DMS 273 treated with DMSO at 0.1 percent for 48 hours (cell line): Measurements from ENCODE around the gene KCTD18.

Experiments used
- DNase-seq: peaks from one replicate; lab custom pipeline; 2025; lab: John Stamatoyannopoulos, UW

KCTD18 gene

DNA sequence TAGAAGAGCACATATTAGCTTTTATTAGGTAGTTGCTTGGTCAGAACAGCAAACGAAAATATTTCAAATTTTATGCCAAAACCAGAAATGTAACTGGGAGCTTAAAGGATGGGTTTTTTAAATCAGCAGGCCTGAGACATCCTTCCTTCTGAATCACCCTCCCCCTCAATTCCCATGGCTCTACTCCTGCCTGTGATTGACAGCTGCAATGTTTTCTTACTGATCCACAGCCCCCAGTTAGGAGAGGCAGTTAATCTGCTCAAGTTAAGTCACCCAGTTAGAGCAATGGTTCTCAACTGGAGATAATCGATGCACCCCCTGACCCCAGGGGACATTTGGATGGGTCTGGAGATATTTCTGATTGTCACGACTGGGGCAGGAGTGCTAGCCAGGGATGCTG is 24.9 kb downstream of the KCTD18 start:
- DNase-seq, result no peak

DNA sequence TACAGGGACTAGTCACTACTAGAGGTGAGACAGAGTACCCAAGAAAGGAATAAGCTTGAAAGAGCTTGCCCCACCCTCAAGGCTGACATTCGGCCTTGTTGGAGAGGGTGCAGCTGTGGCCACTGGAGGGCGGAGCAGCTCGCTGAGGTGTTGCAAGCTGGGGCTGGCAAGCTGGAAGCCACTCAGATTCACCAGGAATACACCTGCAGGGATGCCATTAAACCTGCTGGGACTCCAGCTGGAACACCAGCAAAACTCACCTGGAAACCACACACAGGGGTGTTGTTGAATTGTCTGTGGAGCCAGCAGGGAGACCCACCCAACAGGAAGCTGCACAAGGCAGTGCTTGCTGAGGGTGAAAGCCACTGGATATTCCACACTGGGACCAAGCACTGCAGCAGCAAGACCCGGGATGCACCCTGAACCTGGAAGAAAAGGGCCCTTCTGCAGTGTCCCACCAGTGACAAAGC is 26.1 kb downstream of the KCTD18 start:
- no peak for DNase-seq

DNA sequence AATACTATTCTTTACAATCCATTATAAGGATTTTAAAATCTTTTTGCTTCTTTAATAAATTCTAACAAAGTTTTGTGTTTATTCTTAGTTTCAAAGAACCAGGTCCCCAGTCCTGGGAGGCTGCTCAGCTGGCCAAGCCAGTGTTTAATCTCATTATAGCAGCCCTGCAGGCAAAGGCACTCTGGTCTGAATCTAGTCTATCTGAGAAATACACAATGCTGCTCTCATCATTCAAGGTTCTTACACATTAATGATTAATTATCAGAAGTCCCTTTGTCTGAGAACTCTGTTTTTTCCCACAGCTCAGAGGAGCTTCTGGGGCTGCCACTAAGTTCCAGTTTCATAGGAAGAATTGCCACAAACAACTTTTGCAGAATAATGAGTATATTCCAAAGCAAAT is 27.7 kb downstream of the KCTD18 start:
- no peak for DNase-seq

DNA sequence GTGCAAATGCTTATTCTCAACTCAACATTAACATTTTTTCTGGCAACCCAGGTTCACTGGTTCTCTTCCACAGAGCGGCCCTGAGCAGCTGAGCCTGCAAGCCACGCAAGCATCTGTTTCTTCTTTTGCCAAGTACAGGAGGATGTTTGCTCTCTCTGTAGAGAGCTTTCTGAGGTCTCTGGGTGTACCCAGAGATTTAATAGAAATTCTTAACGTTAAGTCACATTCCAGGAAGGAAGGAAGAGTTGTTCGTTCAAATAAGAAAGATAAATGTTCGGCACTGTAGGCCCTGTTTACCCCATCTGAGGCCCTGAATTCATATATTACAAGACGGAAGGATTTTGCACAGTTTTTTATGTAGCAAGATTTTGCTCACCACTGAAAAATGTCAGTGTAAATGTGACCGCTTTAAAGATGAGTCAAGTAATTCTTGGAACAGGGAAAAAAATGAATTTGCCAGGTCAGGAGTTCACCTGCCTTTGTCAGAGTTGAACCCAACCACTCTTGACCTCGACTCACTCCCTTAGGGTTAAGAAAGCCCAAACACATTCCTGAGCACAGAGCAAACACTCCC is 30.1 kb downstream of the KCTD18 start:
- no peak for DNase-seq

DNA sequence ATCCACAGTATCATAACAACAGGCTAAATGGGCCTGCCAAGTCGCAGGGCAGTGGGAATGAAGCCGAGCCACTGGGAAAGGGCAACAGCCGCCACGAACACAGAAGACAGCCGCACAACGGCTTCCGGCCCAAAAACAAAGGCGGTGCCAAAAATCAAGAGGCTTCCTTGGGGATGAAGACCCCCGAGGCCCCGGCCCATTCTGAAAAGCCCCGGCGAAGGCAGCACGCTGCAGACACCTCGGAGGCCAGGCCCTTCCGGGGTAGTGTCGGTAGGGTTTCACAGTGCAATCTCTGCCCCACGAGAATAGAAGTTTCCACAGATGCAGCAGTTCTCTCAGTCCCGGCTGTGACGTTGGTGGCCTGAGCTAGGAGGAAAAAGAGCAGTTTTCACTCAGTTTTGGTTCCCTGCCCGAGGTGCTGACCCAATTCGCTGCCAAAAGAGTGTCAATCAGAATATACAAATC is 32.2 kb downstream of the KCTD18 start:
- no peak for DNase-seq

DNA sequence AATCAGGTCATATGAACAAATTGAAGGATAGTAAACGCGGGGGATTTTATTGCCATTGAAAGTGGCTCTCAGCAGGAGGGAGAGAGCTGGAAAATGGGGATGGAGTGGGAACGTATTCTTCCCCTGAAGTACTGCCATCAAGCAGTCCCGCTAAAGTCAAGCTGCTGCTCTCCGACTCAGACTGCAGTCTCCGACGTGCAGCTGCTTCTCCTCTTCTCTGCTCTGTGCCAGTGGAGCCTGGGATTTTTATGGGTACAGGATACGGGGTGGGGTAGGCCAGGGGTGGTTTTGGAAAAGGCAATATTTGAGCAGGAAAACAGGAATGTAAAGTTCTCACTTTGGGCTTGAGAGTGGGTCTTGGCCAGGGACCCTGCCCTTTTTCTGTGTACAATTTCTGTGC is 33.0 kb downstream of the KCTD18 start:
- no peak for DNase-seq

DNA sequence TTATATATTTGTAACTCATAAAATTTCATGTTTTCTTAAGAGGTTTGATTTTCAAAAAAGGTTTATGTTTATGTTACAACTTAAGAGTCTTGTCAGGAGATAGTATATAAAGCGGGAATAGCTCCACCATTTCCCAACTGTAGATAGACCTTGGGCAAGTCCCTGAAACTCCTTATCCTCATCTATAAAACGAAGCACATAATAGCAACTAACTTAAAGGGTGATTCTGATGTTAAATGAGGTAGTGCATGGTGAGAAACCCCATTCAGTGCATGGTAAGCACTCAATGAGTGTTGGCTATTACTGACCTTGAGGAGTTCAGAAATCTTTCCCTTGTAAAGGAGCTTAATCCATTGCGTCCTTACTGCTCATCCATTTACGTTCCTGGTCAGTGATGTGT is 34.1 kb downstream of the KCTD18 start:
- no peak for DNase-seq

DNA sequence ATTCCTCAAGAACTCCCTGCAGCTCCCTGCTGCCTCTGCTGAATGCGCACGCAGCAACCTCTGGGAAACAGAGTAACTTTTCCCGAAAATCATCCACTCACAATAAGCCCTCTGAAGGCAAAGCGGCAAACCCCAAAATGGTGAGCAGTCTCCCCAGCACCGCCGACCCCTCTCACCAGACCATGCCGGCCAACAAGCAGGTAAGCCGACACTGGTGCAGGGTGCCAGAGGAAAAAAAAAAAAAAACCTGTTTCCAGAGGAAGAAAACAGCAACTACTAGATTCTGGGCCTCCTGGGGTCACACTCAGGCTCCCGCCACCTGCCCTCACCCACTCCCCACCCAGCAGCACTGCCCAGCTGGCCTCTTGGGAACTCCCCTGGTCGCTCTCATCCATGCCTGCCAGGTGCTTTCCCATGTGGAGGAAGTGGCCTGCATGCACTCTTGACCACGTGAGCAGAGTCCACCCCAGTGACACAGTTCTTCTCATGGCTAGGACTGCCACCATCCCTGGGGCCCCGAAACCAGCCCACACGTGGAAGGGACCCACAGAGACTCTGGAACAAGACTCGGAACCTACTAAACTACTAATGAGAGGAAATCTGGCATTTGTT is 36.9 kb downstream of the KCTD18 start:
- DNase-seq, result no peak

DNA sequence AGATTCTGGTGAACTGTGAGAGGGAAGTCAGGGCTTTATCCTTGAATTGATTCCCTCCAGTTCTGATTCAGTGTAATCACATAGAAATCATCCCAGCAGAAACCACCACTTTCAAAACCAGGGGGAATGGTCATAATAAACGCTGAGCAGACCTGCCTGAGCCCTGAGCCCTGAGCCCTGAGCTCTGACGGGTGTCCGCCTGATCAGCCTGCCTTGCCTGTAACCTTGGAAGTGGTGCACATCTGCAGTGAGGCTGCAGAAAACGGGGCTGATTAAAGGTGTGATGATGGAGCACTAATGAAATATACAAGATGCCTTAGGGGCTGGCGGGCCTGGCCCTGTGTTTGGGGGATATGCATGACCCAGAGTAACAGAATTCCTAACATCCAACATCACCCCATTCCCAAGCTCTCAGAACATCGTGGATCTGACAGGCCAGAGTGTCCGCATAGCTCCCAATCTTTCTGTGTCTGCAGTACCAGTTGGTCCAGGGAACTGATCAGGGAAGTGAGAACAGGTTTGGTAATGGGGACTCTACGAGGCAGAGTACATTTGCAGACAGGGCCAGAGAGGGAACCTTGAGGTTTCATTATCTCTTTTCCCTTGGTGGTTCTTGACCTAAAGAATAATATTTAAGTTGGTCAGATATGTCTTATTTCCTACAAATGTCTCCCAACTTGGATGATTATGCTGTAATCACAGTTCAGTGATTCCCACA is 37.8 kb downstream of the KCTD18 start:
- no peak for DNase-seq

DNA sequence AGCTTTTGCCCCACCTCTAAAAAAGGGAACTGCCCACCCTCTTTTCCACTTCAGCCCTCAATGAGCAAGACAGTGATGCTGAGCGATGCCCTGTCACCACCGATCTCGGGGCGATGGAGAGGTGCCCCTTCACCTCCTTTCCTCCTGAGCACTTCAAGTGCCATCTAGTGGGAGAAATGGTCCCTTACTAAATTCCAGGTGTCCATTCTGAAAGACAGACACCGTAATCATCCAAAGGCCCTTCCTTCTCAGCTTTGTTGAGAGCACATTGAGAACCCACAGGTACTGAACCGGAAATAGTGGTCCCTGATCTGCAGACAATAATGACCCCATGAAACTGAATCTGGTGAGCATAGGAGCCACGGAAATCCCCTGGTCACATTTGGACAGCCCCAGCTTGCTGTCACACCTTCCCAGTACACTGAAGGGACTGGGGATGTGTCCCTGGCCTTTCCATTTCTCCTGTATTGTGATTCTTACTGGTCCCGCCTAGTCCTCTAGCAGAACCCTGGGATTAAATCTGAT is 38.5 kb downstream of the KCTD18 start:
- no peak for DNase-seq

DNA sequence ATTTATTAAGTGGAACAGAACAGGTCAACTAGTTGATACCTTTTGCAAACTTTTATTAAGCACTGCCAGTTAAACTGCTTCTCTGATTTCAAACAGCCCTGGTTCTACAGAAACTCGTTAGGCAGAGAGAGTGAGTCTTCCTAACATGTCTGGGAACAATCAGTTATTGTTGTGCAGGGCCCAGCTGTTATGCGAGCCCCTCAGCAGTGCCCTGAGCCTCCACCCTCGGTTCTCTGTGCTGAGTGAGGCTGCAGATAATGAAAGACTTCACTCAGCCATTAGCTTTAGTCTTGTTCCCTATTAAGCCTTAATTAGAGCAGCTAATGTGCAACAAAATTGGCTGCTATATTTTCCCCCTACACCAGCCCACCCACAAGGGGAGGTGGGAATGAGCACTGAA is 39.6 kb downstream of the KCTD18 start:
- DNase-seq, result no peak

DNA sequence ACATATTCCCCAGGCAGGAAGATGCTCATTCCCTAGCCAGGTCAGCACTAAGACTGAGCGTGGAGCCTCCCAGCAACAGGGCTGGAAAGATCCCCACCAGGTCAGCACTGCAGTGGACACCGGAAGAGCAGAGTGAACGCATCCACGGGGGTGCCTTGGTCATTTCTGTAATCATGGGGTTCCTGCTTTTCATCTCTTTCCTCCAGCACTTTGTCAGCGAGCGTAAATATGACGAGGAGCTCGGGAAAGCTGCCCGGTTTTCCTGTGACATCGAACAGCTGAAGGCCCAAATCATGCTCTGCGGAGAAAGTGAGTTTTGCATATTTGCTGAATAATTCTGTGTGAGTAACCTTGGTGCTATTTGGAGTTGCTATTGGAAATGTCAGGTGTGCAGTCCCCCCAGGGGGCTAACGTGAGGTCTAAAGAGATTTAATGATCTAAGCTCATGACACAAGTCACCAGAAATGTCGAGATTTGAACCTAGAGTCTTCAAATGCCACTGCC is 40.1 kb downstream of the KCTD18 start:
- no peak for DNase-seq

DNA sequence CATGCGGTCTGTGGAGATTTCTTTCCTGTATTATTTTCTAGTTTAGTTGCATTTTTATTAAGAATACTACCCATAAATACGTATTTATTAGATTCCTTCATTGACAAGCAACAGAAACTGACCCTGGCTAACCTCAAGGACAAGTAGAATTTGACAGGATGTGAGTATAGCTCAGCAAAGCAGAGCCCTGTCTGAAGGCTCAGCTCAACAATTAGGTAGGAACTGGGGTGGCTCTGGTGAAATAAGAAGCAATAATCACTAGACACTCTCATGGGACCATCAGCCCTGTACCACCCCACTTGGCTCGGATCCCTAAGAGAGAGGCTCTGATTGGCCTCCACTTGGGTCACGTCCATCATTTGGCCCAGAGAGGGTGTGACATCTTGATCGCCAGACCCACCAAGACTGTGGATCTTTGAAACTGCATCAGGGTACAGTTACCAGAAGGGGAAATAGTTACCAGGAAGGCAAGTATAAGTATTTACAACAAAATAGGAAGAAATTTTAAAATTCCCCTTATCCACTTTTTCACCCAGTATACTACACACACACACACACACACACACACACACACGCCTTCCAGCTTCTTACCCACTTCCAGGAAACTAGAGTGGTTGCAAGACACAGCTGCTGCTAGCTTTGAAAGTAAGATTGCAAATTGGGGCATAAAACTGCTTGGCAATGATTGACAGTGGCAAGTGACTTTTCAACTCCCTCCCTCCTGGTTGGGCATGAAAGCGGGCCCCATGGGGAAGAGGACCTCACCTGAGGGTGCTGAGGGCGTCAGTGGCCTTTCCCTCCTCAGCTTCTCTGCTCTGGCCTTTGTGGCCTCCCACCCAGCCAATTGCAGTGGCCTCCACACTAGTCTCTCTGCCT is 41.8 kb downstream of the KCTD18 start:
- DNase-seq, result no peak

DNA sequence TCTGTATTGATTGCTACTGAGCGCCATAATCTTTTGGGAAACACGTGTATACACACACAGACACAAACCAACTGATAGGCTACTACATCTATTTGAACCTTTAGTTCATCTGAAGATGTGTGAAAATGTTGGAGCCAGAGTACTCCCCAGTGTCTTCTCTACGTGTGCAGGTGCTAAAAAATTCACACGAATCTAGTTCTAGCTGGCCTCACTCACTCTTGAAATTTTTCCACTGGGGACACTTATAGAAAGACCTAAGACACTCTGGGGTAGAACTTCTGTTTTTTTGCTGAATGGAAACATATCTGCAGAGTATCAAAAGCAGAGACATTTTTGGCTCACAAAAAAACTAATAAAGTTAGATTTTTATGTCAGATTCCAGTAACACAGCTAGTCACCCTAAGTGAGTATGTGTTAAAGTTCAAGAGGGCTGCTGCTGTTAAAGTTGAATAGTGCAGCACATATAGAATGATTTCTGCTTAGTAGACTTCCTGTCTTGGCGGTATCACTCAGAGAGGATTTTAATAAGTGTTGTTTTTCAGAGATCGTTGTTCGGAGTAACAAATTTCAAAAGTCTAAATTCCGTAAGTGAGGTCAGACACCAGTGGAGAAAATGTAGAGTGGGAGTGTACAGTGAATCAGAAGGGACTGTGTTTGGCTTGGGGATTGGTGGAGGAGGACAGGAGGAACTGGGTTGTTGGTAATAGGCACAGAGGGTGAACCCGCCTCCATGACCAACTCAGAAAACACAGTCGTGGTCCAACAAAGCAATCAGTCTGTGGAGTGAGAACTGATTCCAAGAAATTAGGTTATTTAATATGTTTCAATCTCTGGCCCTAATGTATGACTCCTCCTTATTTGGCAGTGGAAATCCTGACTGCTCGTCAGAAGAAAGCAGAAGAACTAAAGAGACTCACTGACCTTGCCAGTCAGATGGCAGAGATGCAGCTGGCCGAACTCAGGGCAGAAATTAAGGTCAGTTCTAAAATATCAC is 43.1 kb downstream of the KCTD18 start:
- DNase-seq, result no peak

DNA sequence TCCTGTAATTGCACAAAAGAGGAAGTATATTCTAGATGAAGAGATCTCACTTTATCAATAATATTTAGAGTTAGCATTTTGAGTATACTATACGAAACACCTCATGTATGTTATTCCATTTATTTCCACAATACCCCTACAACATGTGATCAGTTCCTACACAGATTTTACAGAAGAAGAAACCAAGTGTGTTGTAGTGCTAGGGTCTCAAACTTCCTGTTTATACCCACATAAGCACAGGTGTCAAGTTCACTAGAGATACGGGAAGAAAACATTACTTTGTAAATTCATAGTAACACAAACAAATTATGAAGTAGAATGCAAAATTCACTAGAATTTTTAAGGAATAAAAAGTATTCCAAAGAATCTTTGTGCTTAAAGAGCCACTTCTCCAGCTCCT is 46.4 kb downstream of the KCTD18 start:
- DNase-seq, result no peak

DNA sequence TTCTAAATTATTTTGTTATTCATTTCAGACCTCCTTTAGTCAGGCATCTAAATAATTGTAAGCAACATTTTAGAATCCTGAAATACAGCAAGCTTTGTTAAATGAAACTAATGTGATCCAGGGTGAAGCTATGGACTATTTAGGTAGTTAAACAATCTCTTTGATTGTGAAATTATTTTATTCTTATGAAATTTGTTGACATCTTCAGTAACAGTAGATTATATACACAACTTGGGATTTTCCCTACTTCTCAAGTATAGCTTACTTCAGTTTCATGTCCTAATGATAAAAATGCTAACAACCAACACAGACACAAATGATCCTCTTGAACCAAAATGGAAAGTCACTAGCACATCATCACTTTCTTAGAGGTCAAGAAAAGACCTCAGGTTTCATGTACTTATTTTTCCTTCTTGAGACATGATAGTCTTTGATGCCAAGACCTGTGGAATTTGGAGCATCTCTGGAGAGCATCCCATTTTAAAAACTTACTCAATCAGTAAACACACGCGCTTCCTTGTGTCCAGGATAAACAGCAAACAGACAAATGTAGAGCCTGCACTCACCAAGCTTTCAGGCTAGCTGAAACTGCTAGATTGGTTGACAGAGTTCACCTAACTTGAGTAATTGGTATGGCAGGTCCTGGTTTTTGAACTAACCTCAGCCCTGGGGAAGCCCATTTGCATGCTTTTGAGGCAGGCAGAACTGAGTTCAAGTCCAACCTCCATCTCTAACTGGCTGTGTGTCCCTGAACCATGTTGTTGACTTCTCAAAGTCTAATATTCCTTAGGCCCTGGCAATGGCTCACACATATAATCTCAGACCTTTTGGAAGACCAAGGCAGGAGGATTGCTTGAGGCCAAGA is 47.8 kb downstream of the KCTD18 start:
- no peak for DNase-seq

DNA sequence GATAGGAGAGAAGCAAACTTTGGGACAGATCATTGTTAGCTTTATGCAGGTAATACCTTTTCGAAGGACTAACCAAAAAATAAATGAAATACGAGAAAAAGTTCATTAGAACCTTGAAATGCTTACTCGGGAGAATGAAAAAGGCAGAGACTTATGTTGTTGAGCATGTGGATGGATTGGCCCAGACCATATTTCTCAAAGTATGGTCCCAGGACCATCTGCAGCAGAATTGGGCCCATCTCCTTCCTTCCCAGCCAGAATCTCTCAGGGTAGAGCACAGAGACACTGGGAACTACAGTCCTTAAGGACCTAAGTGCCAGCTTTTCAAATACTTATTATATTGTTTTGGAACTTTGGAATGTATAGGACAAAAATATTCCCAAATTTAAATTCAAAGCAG is 50.8 kb downstream of the KCTD18 start:
- DNase-seq, result no peak

DNA sequence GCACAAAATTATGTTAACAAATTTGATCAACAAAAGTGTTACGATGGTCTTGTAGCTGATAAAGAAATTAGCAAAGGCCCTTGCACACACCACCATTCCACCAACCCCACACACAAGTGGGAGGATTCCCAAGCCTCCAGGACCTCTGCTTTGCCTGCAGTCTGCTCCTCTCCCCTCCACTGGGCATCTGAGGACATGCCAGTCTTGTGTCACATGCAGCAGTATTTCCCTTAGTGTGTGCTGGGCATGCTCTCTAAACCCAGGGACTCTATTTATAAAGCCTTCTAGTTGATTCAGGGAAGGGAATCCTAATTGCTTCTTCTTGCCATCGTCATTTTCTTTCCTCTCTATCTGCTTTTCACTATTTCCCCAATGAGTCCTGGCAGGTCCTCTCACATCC is 53.3 kb downstream of the KCTD18 start:
- no peak for DNase-seq

DNA sequence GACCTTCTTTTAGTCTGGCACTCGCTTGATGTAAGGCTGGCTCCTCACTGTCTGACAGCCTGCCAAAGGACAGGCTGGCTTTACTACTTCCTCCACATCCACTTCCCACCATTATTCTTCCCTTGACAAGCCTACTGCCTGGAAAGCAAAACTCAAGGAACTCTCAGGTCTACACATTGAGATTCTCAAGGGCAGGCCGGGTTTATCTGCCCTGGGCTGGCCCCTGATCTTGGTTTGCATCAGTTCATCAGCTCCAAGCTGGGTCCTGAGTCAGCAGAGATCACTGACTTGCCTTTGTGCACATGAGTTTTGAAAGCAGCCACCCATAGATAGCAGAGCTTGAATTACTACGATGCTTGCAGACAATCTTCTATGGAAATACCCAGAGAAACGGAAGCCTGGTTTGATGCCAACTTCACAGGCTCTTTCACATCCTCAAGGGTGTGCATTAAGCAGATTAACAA is 53.9 kb downstream of the KCTD18 start:
- DNase-seq, result no peak
